Smooth muscle cell (in vitro differentiated cells): Measurements from ENCODE around the gene PXMP4. TPM values are rescaled to one million over a fixed set of nuclear protein-coding genes. Genes with fewer than 3 reads are reported as not detected.
"Not testable (repeated sequence)": the region's sequence is repeated elsewhere in the genome, so short reads cannot be mapped to it uniquely, and the experiment has no call there.

Source experiments
- DNase-seq: peaks from one replicate; lab custom pipeline; 2025; ENCODE audit not compliant: unreplicated experiment; lab: John Stamatoyannopoulos, UW
- H2AFZ ChIP-seq: fragments of 200-600 bp; sonication (generic); 2 replicates; pipeline ENCODE4 v1.6.0; 2016; ENCODE audit warnings: antibody characterized with exemption, low read depth, mild to moderate bottlenecking
- H3F3A ChIP-seq: fragments of 200-600 bp; sonication (generic); 2 replicates; pipeline ENCODE4 v1.6.0; 2017; ENCODE audit warnings: antibody characterized with exemption, low read depth
- H3K27ac ChIP-seq: fragments of 200-600 bp; sonication (generic); 2 replicates; pipeline ENCODE4 v1.5.1; 2016; ENCODE audit warnings: low read depth, mild to moderate bottlenecking
- H3K27me3 ChIP-seq: fragments of 200-600 bp; sonication (generic); 2 replicates; pipeline ENCODE4 v1.6.1; 2016; ENCODE audit warnings: low read depth, mild to moderate bottlenecking
- H3K36me3 ChIP-seq: fragments of 200-600 bp; sonication (generic); 2 replicates; pipeline ENCODE4 v1.5.1; 2016; ENCODE audit warnings: low read depth
- H3K4me1 ChIP-seq: fragments of 200-600 bp; sonication (generic); 2 replicates; pipeline ENCODE4 v1.5.1; 2016; ENCODE audit warnings: low read depth
- H3K4me2 ChIP-seq: fragments of 200-600 bp; sonication (generic); 2 replicates; pipeline ENCODE4 v1.6.0; 2016; ENCODE audit warnings: mild to moderate bottlenecking
- H3K4me3 ChIP-seq: fragments of 200-600 bp; sonication (generic); 2 replicates; pipeline ENCODE4 v1.5.1; 2016; ENCODE audit warnings: mild to moderate bottlenecking
- H3K79me2 ChIP-seq: fragments of 200-600 bp; sonication (generic); 2 replicates; pipeline ENCODE4 v1.6.0; 2016; ENCODE audit warnings: low read depth, mild to moderate bottlenecking
- H3K9ac ChIP-seq: fragments of 200-600 bp; sonication (generic); 2 replicates; pipeline ENCODE4 v1.6.0; 2016; ENCODE audit warnings: low read depth
- H3K9me3 ChIP-seq: fragments of 200-600 bp; sonication (generic); replicated peaks from 2 replicates; pipeline ENCODE4 v1.5.1; 2016; ENCODE audit warnings: low read depth
- H4K20me1 ChIP-seq: fragments of 200-600 bp; sonication (generic); 2 replicates; pipeline ENCODE4 v1.6.0; 2016; ENCODE audit warnings: low read depth
- WGBS: methylation state at CpG from one replicate; pipeline ENCODE4 v1.1.7; 2016; ENCODE audit warnings: low lambda C conversion rate; 5-methylcytosine and 5-hydroxymethylcytosine counted together
- polyA plus RNA-seq: library from polyadenylated mRNA; unstranded; fragments of >200 nt; fragmentation: Nextera tagmentation; extraction: Ambion mirVana; gene quantifications from 2 replicates; pipeline ENCODE4 v1.2.1, GENCODE V29; 2016
- total RNA-seq: library from RNA; depleted of rRNA; stranded (reverse); fragments of >200 nt; gene quantifications from 2 replicates; pipeline ENCODE4 v1.2.3, GENCODE V29; 2014
- TF ChIP-seq, protein P1 (sequence below): fragments of 200-600 bp; sonication (generic); IDR thresholded peaks from 2 replicates; pipeline ENCODE4 v1.5.1; 2017; ENCODE audit warnings: borderline replicate concordance, mild to moderate bottlenecking, antibody characterized with exemption; ENCODE audit not compliant: insufficient read depth, poor library complexity, severe bottlenecking

PXMP4 gene
- total and polyA plus RNA-seq, 2 experiments from 2014 or later: 2.6 to 8.1 TPM

DNA sequence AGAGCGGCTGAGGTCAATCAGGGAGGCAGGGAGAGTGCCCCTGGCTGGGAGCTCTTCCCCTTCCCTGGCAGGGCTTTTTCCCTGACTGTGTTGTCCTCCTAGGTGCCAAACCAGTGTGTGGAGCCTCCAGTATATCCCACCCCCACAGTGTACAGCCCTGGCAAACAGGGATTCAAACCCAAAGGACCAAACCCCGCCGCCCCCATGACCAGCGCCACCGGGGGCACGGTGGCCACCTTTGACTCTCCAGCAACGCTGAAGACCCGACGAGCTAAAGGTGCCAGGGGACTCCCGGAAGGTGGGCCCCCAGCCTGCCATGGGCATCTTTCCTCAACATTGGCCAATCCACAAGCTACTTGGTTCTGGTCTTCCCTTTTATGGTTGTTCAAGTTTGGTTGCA lies 36.9 kb upstream of the PXMP4 start:
- Histone ChIP-seq H3K27ac (no peak overlapping the region), H3K4me3 (no peak overlapping the region), H3K4me2 (no peak overlapping the region), H3K9me3 (peaks cover 6% of the 10 kb centered on the region), H3K79me2 (no peaks in the 10 kb centered on the region), H3K36me3 (no peaks in the 10 kb centered on the region), H3K4me1 (no peaks in the 10 kb centered on the region), H3F3A (no peaks in the 10 kb centered on the region), H3K9ac (no peak overlapping the region), H4K20me1 (no peaks in the 10 kb centered on the region), H3K27me3 (no peaks in the 10 kb centered on the region), H2AFZ (no peak overlapping the region)
- no peak for DNase-seq
- TF ChIP-seq, protein P1, sequence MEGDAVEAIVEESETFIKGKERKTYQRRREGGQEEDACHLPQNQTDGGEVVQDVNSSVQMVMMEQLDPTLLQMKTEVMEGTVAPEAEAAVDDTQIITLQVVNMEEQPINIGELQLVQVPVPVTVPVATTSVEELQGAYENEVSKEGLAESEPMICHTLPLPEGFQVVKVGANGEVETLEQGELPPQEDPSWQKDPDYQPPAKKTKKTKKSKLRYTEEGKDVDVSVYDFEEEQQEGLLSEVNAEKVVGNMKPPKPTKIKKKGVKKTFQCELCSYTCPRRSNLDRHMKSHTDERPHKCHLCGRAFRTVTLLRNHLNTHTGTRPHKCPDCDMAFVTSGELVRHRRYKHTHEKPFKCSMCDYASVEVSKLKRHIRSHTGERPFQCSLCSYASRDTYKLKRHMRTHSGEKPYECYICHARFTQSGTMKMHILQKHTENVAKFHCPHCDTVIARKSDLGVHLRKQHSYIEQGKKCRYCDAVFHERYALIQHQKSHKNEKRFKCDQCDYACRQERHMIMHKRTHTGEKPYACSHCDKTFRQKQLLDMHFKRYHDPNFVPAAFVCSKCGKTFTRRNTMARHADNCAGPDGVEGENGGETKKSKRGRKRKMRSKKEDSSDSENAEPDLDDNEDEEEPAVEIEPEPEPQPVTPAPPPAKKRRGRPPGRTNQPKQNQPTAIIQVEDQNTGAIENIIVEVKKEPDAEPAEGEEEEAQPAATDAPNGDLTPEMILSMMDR: no peak
- WGBS: 95% methylated on average over 10 of the region's 10 CpGs

DNA sequence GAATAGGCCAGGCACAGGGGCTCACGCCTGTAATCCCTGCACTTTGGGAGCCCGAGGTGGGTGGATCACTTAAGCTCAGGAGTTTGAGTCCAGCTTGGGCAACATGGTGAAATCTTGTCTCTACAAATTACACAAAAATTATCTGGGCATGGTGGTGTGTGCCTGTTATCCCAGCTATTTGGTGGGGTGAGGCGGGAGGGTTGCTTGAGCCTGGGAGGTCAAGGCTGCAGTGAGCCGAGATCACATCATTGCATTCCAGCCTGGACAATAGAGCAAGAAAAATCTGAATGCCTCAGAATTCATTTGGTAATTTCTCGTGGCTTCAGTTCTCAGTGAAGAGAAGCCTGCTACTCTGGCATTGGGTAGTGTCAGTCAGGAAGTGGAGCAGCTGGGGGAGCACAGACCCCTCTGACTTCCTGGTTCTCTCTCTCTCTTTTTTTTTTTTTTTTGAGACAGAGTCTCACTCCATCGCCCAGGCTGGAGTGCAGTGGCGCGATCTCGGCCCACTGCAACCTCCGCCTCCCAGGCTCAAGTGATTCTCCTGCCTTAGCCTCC lies 35.9 kb upstream of the PXMP4 start:
- not testable (repeated sequence) for H3K27me3 ChIP-seq, H3F3A ChIP-seq, H3K4me1 ChIP-seq, H2AFZ ChIP-seq, DNase-seq, H3K9ac ChIP-seq, H3K27ac ChIP-seq, H3K9me3 ChIP-seq, H3K4me2 ChIP-seq, H3K4me3 ChIP-seq, H4K20me1 ChIP-seq, H3K79me2 ChIP-seq, H3K36me3 ChIP-seq
- WGBS: 94% methylated on average over 10 of the region's 10 CpGs

DNA sequence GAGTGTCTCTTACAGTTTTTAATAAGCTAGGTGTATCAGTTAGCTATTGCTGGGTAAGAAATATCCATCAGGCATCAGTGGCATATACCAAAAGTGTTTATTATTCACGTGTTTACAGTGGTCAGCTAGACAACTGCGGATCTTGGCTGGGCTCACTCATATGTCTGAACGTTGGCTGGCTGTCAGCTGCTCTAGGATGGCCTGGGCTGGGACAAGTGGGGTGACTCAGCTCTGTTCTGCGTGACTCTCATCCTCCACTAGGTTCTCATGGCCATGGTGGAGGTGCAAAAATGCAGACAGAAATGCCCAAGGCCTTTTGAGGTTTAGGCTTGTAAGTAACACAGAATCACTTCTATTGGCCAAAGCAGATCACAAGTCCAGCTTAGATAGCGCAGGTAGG lies 33.7 kb upstream of the PXMP4 start:
- no peak overlapping the region for H3K27ac ChIP-seq
- H3K4me1 ChIP-seq: no peaks in the 10 kb centered on the region
- no peaks in the 10 kb centered on the region for H3K27me3 ChIP-seq
- H4K20me1 ChIP-seq: no peaks in the 10 kb centered on the region
- no peak overlapping the region for H3K4me2 ChIP-seq
- 84% methylated on average over 5 of the region's 5 CpGs for WGBS
- H3K9ac ChIP-seq: no peak overlapping the region
- no peak overlapping the region for H2AFZ ChIP-seq
- no peak overlapping the region for H3K4me3 ChIP-seq
- no peaks in the 10 kb centered on the region for H3K79me2 ChIP-seq
- TF ChIP-seq, protein P1: no peak
- H3F3A ChIP-seq: no peaks in the 10 kb centered on the region
- no peak for DNase-seq
- H3K9me3 ChIP-seq: peaks cover 6% of the 10 kb centered on the region
- H3K36me3 ChIP-seq: no peaks in the 10 kb centered on the region

DNA sequence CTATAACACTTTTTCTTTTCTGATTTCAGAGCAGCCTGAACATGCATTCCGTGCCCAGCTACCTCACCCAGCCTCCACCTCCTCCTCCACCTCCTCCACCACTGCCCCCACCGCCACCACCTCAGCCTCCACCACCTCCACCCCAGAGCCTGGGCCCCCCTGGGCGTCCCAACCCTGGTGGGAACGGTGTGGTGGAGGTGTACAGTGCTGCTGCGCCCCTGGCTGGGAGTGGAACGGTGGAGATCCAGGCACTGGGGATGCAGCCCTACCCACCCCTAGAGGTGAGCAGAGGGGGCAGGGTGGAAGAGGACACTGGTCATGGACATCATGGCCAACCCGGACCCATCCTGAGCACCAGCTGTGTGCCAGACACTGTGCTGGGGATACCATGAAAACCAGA lies 33.0 kb upstream of the PXMP4 start:
- H3K27me3 ChIP-seq: no peaks in the 10 kb centered on the region
- no peaks in the 10 kb centered on the region for H4K20me1 ChIP-seq
- no peaks in the 10 kb centered on the region for H3F3A ChIP-seq
- no peaks in the 10 kb centered on the region for H3K36me3 ChIP-seq
- H2AFZ ChIP-seq: no peak overlapping the region
- TF ChIP-seq, protein P1: no peak
- peaks cover 6% of the 10 kb centered on the region for H3K9me3 ChIP-seq
- no peaks in the 10 kb centered on the region for H3K4me1 ChIP-seq
- no peak overlapping the region for H3K9ac ChIP-seq
- no peak for DNase-seq
- 97% methylated on average over 7 of the region's 7 CpGs for WGBS
- no peak overlapping the region for H3K4me3 ChIP-seq
- no peak overlapping the region for H3K4me2 ChIP-seq
- no peak overlapping the region for H3K27ac ChIP-seq
- H3K79me2 ChIP-seq: no peaks in the 10 kb centered on the region
